HG03095 (cell line): ENCODE measurements around the gene CALCOCO2.
"Not testable (repeated sequence)": the region's sequence is repeated elsewhere in the genome, so short reads cannot be mapped to it uniquely, and the experiment has no call there.

ENCODE experiments used
- ATAC-seq: cut with Tn5 transposase; IDR thresholded peaks from one replicate; pipeline ENCODE4 v1.9.1; 2021; ENCODE audit warnings: moderate library complexity; ENCODE audit not compliant: unreplicated experiment

The CALCOCO2 gene

DNA sequence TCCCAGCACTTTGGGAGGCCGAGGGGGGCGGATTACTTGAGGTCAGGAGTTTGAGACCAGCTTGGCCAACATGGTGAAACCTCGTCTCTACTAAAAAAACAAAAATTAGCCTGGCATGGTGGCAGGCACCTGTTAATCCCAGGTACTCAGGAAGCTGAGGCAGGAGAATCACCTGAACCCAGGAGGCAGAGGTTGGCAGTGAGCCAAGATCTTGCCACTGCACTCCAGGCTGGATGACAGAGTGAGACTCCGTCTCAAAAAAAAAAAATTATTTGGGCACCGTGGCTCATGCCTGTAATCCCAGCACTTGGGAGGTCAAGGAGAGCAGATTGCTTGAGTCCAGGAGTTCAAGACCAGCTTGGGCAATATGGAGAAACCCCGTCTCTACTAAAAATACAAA is 9.9 kb upstream of the CALCOCO2 start:
- not testable (repeated sequence) for ATAC-seq

DNA sequence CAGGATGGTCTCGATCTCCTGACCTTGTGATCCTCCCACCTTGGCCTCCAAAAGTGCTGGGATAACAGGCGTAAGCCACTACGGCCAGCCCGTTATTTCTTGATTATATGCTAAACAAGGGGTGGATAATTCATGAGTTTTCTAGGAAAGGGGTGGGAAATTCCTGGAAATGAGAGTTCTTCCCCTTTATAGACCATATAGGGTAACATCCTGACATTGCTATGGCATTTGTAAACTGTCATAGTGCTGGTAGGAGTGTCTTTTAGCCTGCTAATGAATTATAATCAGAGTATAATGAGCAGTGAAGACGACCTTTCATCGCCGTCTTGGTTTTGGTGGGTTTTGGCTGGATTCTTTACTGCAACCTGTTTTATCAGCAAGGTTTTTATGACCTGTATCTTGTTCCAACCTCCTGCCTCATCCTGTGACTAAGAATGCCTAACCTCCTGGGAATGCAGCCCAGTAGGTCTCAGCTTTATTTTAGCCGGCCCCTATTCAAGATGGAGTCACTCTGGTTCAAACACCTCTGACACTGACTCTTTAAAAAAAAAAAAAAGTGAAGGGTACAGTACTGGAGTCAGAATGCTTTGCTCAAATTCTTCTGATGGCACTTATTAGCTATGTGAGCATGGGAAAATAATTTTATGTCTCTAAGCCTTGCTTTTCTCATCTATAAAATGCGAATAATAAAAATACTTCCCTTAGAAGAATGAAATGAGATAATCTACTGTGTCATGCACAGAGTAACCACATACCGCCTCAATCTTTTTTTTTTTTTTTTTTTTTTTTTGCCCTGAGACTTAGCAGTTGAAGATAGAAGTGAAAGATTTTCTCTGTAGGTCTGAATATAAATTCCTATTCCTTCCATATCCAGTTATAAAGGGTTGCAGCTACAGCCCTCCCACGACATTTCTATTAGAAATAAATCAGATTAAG is 5.1 kb upstream of the CALCOCO2 start:
- no peak for ATAC-seq

DNA sequence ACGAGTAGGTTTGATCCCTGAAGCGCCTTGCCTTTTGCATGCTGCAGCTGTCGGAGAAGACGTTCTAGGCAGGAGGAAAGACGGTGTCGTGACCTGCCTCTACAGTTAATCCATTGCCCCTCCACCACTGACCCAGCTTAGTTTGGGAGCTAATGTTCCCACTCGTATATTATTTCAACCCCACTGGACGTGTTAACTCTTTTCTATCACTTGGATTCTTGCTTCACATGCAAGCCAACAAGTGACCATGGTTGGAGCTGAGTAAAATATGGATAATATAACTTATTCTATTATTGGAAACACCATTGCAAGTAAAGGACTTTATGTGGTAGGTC is 681 bp downstream of the CALCOCO2 start:
- no peak for ATAC-seq

DNA sequence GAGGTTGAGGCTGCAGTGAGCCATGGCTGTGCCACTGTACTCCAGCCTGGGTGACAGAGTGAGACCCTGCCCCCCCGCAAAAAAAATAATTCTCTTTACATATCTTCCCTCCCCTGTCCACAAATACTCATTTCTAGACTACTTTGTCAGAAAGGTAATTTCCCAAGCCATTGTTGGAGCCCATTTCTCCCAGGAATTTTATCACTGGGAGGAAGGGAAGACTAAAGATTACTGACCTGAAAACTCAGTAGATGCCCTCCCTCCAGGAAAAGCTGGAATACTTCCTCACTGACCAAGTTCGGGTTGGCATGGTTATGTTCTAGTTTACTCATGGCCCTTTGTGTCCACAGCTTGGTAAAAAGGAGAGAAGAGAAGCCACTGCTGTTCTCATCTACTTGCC is 4.1 kb downstream of the CALCOCO2 start:
- ATAC-seq, result no peak

GRCh38 chr17:48835971-48836370 is 5.1 kb downstream of the CALCOCO2 start:
- no peak for ATAC-seq

DNA sequence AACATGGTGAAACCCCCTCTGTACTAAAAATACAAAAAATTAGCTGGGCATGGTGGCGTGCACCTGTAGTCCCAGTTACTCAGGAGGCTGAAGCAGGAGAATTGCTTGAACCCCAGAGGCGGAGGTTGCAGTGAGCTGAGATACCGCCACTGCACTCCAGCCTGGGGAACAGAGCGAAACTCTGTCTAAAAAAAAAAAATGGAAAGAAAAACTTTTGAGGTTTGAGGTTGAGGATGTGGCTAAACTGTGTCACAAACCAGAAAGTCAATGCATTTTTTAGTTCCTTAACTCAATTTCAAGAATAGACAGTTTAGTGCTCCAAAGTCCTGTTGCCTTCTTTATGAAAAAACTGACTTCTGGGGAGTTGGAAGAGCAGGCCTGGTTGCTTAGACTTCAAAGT is 6.6 kb downstream of the CALCOCO2 start:
- not testable (repeated sequence) for ATAC-seq

DNA sequence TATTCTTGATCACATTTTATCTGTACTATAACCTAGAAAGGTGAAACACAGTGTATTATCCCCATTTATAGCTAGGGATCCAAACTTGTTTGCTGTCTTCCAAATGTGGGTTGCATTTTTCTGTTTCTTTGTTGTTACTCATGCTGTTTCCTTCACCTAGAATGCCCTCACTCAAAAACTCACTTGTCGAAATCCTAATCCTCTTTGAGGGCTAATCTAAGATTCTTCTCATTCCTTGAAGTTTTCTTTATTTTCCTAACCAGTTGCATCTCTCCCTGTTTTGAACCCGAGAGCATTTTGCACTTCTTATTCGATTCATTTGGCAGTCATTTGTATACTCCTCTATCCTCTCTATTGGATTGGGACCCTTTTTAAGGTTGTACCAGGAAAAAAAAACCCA is 9.6 kb downstream of the CALCOCO2 start:
- no peak for ATAC-seq

DNA sequence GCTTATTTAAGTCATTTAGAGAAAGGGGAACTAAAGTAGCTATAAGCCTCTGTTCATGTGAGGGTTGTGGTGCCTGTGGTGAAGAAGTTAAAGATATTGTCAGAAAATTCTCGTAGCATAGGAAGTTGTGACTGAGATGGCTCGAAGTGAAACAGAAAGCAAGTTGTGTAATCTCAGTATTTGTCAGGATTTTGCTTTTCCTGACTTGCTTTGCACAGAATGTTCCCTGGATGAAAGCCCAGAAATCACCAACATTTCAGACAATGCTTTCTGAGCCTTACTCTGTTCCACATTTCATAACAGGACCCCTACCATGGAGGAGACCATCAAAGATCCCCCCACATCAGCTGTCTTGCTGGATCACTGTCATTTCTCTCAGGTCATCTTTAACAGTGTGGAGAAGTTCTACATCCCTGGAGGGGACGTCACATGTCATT is 10.6 kb downstream of the CALCOCO2 start:
- ATAC-seq, result peak; percentile 82

DNA sequence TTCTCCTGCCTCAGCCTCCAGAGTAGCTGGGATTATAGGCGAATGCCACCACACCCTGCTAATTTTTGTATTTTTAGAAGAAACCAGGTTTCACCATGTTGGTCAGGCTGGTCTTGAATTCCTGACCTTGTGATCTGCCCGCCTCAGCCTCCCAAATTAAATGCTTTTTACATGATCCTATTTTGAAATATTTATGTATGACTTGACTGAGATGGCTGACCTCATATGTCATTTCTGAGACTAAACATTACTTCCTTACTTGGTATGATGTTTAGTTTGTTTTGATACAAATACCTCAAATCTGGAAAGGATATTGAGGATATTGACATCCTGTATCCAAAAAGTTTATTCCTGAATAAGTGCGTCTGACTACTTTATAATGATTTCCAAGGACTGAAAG is 11.9 kb downstream of the CALCOCO2 start:
- ATAC-seq, result no peak

DNA sequence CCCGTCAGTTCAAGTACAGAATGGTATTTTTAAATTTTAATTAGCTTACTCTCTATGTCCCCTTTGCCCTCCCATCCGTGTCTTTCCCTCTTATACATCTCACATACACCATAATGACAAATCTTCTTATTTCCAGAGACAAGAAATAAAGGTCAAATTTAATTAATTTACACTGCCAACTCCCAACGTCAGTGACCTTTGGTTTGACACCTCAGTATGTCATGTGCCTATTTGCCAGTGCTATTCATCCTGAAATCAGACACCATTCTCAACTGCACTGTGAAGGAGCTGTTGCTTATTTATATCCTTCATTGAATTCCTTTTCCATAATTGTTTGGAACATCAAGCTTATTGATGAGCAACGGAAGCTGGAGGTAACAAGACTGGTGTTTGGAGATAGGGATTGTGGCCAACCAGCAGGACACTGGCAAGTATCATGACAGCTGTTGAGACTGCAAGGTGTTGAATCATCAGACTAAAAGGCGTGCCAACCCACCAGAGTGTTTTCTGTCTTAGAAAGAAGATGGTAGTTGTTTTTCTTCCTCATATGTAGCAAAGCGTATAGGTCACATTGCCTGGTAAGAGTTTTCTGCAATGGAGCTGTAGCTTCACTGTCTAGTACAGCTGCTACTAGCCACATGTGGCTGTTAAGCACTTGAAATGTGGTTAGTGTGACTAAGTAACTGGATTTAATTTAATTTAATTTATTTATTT is 12.5 kb downstream of the CALCOCO2 start:
- ATAC-seq, result no peak

DNA sequence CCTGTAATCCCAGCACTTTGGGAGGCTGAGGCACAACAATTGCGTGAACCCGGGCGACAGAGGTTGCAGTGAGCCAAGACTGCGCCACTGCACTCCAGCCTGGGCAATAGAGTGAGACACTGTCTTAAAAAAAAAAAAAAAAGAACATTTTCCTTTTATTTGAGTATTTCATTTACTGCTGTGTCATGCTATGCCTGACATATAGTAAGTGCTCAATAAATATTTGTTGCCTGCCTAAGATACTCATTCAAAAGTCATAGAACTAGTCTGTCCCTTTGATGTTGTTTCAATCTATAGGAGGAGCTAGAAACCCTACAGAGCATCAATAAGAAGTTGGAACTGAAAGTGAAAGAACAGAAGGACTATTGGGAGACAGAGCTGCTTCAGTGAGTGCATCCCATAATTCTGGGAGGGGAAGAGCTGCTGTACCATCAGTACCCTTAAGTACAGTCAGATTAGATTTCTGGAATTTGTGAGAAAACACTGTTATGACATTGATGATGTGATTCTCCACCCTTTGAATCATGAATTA is 20.0 kb downstream of the CALCOCO2 start:
- no peak for ATAC-seq

DNA sequence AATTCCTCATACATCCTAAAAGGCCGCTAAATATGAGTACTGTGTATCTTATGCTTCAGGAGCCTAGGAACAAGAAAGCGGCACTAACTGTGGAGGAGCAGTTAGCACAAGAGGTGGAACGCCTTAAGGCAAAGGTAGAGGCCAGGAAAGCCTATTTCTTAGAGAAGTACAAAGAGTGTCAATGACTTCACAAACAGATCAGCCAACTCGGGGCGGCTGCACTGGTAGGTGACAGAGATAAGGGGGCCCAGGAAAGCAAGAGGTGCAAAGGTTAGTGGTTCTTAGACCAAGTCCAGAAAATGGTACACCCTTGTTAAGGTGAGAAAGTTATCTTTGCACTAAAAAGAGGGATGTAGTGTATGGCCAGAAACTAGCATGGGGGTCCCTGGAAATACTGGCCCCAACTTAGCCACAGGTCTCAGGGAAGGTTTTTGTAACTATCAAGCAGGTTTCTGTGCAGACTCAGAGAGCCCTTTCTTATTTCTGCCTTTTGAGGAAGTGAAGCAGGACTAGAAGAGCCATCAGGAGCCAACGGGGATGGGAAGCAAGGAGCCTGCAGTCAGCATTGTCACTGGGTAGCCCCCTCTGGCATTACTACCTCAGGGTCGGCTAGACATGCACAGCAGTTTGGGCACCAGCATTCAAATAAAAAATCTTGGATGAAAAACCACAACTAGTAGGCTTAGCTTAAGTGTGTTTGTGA is 24.1 kb downstream of the CALCOCO2 start:
- no peak for ATAC-seq

- no peak for ATAC-seq
Measured at GRCh38 chr17:48856122-48856821, 25.4 kb downstream of the CALCOCO2 start.

DNA sequence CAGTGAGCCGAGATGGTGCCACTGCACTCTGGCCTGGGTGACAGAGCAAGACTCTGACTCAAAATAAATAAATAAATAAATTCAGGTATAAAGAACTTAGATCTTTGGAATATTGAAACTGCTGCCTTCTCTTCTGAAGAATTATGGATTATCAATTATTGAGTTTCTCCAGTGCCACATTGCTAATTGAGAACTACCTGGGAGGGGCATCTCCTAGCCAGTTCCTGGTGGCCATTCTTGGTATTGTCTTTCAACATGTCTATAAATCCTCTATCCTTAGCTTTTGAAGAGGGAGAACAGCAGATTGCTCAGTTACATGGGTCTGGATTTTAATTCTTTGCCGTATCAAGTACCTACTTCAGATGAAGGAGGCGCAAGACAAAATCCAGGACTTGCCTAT is 29.2 kb downstream of the CALCOCO2 start:
- no peak for ATAC-seq

GRCh38 chr17:48860456-48860855 is 29.6 kb downstream of the CALCOCO2 start:
- no peak for ATAC-seq

DNA sequence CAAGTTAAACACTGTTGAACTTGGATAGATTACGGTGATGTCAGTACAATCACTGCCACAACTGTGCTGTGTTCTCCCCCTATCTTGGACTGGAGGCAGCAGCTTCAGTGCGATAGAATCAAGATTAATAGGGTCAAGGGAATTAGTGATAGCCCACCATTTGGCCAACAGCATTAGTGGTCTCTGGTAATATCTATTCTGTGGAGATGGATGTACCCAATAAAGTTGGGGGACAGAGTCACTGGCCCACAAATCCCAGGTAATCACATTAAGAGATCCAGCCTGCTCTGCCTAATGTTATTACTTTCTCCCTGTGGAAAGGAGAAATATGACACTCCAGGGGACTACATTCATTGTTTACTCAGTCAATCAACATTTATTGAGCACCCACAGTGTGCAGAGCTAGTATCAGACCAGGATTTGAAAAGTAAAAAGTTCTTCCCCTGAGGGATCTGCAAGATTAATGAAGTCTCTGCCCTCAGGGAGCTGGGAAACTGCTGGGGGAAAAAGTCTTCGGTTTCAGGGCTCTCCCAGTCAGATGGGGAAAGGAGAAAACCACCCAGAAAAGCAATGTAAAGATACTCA is 38.2 kb downstream of the CALCOCO2 start:
- no peak for ATAC-seq

GRCh38 chr17:48869821-48870318 is 39.0 kb downstream of the CALCOCO2 start:
- ATAC-seq, result no peak

DNA sequence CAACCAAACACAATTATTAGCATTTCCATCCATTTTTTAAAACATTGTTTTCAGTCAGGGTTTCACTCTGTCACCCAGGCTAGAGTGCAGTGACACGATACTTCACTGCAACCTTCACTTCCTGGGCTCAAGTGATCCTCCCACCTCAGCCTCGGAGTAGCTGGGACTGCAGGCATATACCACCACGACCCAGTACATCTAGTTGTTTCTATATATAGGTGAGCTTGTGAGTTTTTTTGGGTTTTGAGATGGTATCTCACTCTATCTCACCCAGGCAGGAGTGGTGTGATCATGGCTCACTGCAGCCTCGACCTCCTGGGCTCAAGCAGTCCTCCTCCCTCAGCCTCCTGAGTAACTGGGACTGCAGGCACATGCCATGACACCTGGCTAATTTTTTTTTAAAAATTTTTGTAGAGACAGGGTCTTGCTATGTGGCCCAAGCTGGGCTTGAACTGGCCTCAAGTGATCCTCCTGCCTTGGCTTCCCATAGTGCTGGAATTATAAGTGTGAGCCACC is 40.3 kb downstream of the CALCOCO2 start:
- no peak for ATAC-seq

- no peak for ATAC-seq
Measured at GRCh38 chr17:48871551-48872351, 40.9 kb downstream of the CALCOCO2 start.
